ENCODE results near the gene MRPL48. TPM values are rescaled to one million over a fixed set of nuclear protein-coding genes. Genes with fewer than 3 reads are reported as not detected.

MRPL48 gene
- total and polyA plus RNA-seq, 2 donors (not counting 1 experiment from before 2014, with no cell fraction given): 19.1 to 28.3 TPM

GRCh38 chr11:73852049-73852448 lies 64.4 kb downstream of the MRPL48 start:
- intact Hi-C loops (cut with micrococcal nuclease): no loop called here
- Histone ChIP-seq H2AFZ (ENCODE audit: insufficient read depth, low read depth, low read length, poor library complexity, severe bottlenecking) (no peak overlapping the region), H3K9me3 (ENCODE audit: control extremely low read depth in 1 of 3, control insufficient read depth in 2 of 3, insufficient read depth in 1 of 3, low read length in 2 of 3) (no peaks in the 10 kb centered on the region), H3K9ac (ENCODE audit: low read length) (no peak overlapping the region), H3K36me3 (replicated peaks in 1 of 2; ENCODE audit: control extremely low read depth in 1 of 2, control insufficient read depth in 1 of 2, extremely low read depth in 1 of 2, insufficient read depth in 2 of 2, low read length in 1 of 2) (peaks cover 3 to 4% of the 10 kb centered on the region in 2 experiments), H3K79me2 (ENCODE audit: control insufficient read depth, insufficient read depth, low read length) (no peaks in the 10 kb centered on the region), H3K4me1 (ENCODE audit: control insufficient read depth in 2 of 2, insufficient read depth in 2 of 2, low read length in 2 of 2) (no peaks in the 10 kb centered on the region), H3K27ac (ENCODE audit: low read length in 2 of 2) (no peak overlapping the region), H3K27me3 (replicated peaks in 1 of 4; ENCODE audit: control extremely low read depth in 1 of 4, control insufficient read depth in 3 of 4, insufficient read depth in 4 of 4, low read length in 3 of 4) (no peaks in the 10 kb centered on the region), H4K20me1 (ENCODE audit: control insufficient read depth, insufficient read depth, low read length, poor library complexity, severe bottlenecking) (no peaks in the 10 kb centered on the region), H3K4me2 (replicated peaks; ENCODE audit: low read depth, low read length, poor library complexity, severe bottlenecking) (no peak overlapping the region), H3K4me3 (ENCODE audit: control extremely low read depth in 1 of 5, extremely low read depth in 1 of 5, insufficient read depth in 1 of 5, low read depth in 2 of 5, low read length in 4 of 5) (no peak overlapping the region)
- TF ChIP-seq EZH2 (IDR thresholded peaks at IDR 0.05; ENCODE audit: borderline replicate concordance, insufficient read depth, low read depth, low read length, poor library complexity, severe bottlenecking): no peak
- no peak for TF ChIP-seq CTCF (IDR thresholded peaks at IDR 0.05)
- H3K9me3 Mint-ChIP-seq (ENCODE audit: insufficient read depth): no peaks in the 10 kb centered on the region
- no peak overlapping the region for H3K27ac Mint-ChIP-seq
- no peaks in the 10 kb centered on the region for H3K27me3 Mint-ChIP-seq
- ATAC-seq (ENCODE audit: low read depth) (no peak), DNase-seq (no peak)
- 83% methylated on average over 1 of the region's 3 CpGs for WGBS (ENCODE audit: insufficient coverage)
- no peak overlapping the region for H3K4me3 Mint-ChIP-seq
- CTCF ChIA-PET: no interaction called here
- H3K4me1 Mint-ChIP-seq: no peaks in the 10 kb centered on the region
- POLR2A ChIA-PET: interaction anchor here (0.6 kb wide), 1 partner anchor 1638 kb away, joined by 5 read pairs; no protein-coding TSS in a partner anchor

DNA sequence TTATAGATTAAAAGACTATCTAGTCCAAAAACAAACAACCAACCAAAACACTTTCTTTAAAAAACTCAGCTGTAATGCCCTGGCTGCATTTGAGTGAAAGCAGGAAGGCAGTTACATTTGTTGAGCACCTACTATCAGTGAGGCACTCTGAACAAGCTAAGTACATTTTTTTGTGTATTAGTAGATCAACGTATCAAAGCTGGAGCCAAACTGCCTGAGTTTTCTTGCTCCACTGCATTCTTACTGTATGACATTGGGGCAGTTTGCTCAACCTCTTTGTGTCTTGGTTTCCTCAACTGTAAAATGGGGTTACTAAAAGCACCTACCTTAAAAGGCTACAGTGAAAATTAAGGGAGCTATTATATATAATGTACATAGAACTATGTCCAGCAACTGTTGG lies 67.0 kb downstream of the MRPL48 start:
- Mint-ChIP-seq H3K27ac (no peak overlapping the region), H3K9me3 (ENCODE audit: insufficient read depth) (no peaks in the 10 kb centered on the region), H3K27me3 (no peaks in the 10 kb centered on the region), H3K4me3 (no peak overlapping the region), H3K4me1 (no peaks in the 10 kb centered on the region)
- WGBS (ENCODE audit: insufficient coverage): no CpG with 5 or more reads among the region's 1 CpG
- no peak overlapping the region for H3K4me2 ChIP-seq (replicated peaks; ENCODE audit: low read depth, low read length, poor library complexity, severe bottlenecking)
- no peaks in the 10 kb centered on the region for H3K9me3 ChIP-seq (ENCODE audit: control extremely low read depth in 1 of 3, control insufficient read depth in 2 of 3, insufficient read depth in 1 of 3, low read length in 2 of 3)
- H2AFZ ChIP-seq (ENCODE audit: insufficient read depth, low read depth, low read length, poor library complexity, severe bottlenecking): no peak overlapping the region
- DNase-seq (no peak), ATAC-seq (ENCODE audit: low read depth) (no peak)
- no peak overlapping the region for H3K9ac ChIP-seq (ENCODE audit: low read length)
- H3K4me3 ChIP-seq (ENCODE audit: control extremely low read depth in 1 of 5, extremely low read depth in 1 of 5, insufficient read depth in 1 of 5, low read depth in 2 of 5, low read length in 4 of 5): no peak overlapping the region
- no peaks in the 10 kb centered on the region for H3K79me2 ChIP-seq (ENCODE audit: control insufficient read depth, insufficient read depth, low read length)
- ChIA-PET CTCF (no interaction called here), POLR2A (no interaction called here)
- H3K27ac ChIP-seq (ENCODE audit: low read length in 2 of 2): no peak overlapping the region
- no peak for TF ChIP-seq CTCF (IDR thresholded peaks at IDR 0.05)
- TF ChIP-seq EZH2 (IDR thresholded peaks at IDR 0.05; ENCODE audit: borderline replicate concordance, insufficient read depth, low read depth, low read length, poor library complexity, severe bottlenecking): no peak
- H3K36me3 ChIP-seq (replicated peaks in 1 of 2; ENCODE audit: control extremely low read depth in 1 of 2, control insufficient read depth in 1 of 2, extremely low read depth in 1 of 2, insufficient read depth in 2 of 2, low read length in 1 of 2): peaks cover 1 to 3% of the 10 kb centered on the region in 2 experiments
- H3K27me3 ChIP-seq (replicated peaks in 1 of 4; ENCODE audit: control extremely low read depth in 1 of 4, control insufficient read depth in 3 of 4, insufficient read depth in 4 of 4, low read length in 3 of 4): no peaks in the 10 kb centered on the region
- intact Hi-C loops (cut with micrococcal nuclease): no loop called here
- no peaks in the 10 kb centered on the region for H4K20me1 ChIP-seq (ENCODE audit: control insufficient read depth, insufficient read depth, low read length, poor library complexity, severe bottlenecking)
- H3K4me1 ChIP-seq (ENCODE audit: control insufficient read depth in 2 of 2, insufficient read depth in 2 of 2, low read length in 2 of 2): no peaks in the 10 kb centered on the region
